Parathyroid adenoma (tissue), 2 donors: ENCODE measurements around the gene STX12.

ENCODE experiments used
- H2AFZ ChIP-seq: fragments of 300-600 bp; sonication (generic); one replicate; pipeline ENCODE4 v1.7.0; 2017; ENCODE audit warnings: antibody characterized with exemption, mild to moderate bottlenecking
- H3K27ac ChIP-seq: fragments of 300-600 bp; sonication (generic); one replicate; pipeline ENCODE4 v1.7.0; 2017
- H3K27me3 ChIP-seq: fragments of 300-600 bp; sonication (generic); one replicate; pipeline ENCODE4 v1.7.0; 2017; ENCODE audit warnings: low read length; ENCODE audit not compliant: control insufficient read depth, insufficient read depth
- H3K36me3 ChIP-seq: fragments of 300-600 bp; sonication (generic); one replicate; pipeline ENCODE4 v1.7.0; 2017; ENCODE audit warnings: low read length; ENCODE audit not compliant: control insufficient read depth, insufficient read depth
- H3K4me1 ChIP-seq: fragments of 300-600 bp; sonication (generic); one replicate; pipeline ENCODE4 v1.7.0; 2017; ENCODE audit warnings: control low read depth
- H3K4me2 ChIP-seq: fragments of 300-600 bp; sonication (generic); one replicate; pipeline ENCODE4 v1.7.0; 2017; ENCODE audit warnings: low read length
- H3K4me3 ChIP-seq: fragments of 300-600 bp; sonication (generic); one replicate; pipeline ENCODE4 v1.7.0; 2017; ENCODE audit warnings: low read depth, low read length
- H3K79me2 ChIP-seq: fragments of 300-600 bp; sonication (generic); one replicate; pipeline ENCODE4 v1.7.0; 2017; ENCODE audit warnings: control low read depth
- H3K9ac ChIP-seq: fragments of 300-600 bp; sonication (generic); one replicate; pipeline ENCODE4 v1.7.0; 2017; ENCODE audit warnings: mild to moderate bottlenecking
- H3K9me3 ChIP-seq: fragments of 300-600 bp; sonication (generic); one replicate; pipeline ENCODE4 v1.7.0; 2017; ENCODE audit warnings: low read length; ENCODE audit not compliant: control insufficient read depth
- TF ChIP-seq, protein P1 (sequence below): fragments of 300-600 bp; sonication (generic); IDR thresholded peaks from one replicate; pipeline ENCODE4 v1.7.0; 2017; ENCODE audit warnings: antibody characterized with exemption, mild to moderate bottlenecking
- donor health status: primary hyperparathyroidism.

STX12 gene

DNA sequence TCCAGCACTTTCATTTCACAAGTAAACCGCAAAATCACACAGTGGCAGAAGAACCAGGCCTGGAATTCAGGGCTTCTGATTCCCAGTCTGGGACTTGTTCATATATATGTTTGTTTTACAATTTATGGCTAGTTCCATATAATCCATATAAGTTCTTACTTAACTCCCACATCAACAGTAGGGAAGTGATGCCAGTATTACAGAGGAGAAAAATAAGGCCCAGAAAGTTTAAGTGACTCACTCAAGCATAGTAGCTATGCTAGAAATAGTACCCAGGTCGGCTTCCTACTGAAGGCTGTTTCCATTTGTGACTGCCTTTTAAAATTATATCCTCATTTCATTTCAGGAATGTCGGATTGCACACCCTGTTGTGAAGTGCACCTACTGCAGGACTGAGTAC is 45.9 kb upstream of the STX12 start:
- Histone ChIP-seq H3K4me1 (no peaks in the 10 kb centered on the region), H3K27ac (no peak overlapping the region), H3K4me2 (peak overlapping the region; percentile 12), H3K36me3 (no peaks in the 10 kb centered on the region), H3K27me3 (no peaks in the 10 kb centered on the region), H2AFZ (no peak overlapping the region), H3K4me3 (no peak overlapping the region), H3K9me3 (no peaks in the 10 kb centered on the region), H3K9ac (no peak overlapping the region), H3K79me2 (no peaks in the 10 kb centered on the region)
- TF ChIP-seq, protein P1, sequence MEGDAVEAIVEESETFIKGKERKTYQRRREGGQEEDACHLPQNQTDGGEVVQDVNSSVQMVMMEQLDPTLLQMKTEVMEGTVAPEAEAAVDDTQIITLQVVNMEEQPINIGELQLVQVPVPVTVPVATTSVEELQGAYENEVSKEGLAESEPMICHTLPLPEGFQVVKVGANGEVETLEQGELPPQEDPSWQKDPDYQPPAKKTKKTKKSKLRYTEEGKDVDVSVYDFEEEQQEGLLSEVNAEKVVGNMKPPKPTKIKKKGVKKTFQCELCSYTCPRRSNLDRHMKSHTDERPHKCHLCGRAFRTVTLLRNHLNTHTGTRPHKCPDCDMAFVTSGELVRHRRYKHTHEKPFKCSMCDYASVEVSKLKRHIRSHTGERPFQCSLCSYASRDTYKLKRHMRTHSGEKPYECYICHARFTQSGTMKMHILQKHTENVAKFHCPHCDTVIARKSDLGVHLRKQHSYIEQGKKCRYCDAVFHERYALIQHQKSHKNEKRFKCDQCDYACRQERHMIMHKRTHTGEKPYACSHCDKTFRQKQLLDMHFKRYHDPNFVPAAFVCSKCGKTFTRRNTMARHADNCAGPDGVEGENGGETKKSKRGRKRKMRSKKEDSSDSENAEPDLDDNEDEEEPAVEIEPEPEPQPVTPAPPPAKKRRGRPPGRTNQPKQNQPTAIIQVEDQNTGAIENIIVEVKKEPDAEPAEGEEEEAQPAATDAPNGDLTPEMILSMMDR: no peak

DNA sequence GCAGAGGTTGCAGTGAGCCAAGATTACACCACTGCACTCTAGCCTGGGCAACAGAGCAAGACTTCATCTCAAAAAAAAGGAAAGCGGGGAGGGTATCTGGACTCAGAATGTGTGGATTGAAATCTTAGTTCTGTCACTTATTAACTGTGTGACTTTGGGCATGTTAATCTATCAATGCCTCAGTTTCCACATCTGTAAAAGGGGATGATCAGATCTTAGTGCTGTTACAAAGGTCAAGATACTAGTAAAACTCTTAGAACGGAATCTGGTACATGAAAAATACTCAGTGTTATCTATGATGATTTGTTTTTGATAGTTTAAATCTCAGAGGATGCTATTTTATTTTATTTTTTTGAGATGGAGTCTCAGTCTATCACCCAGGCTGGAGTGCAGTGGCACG is 36.8 kb upstream of the STX12 start:
- Histone ChIP-seq H3K27me3 (no peaks in the 10 kb centered on the region), H3K4me1 (no peaks in the 10 kb centered on the region), H3K27ac (no peak overlapping the region), H2AFZ (no peak overlapping the region), H3K9ac (no peak overlapping the region), H3K79me2 (no peaks in the 10 kb centered on the region), H3K36me3 (no peaks in the 10 kb centered on the region), H3K9me3 (no peaks in the 10 kb centered on the region), H3K4me3 (no peak overlapping the region), H3K4me2 (no peak overlapping the region)
- TF ChIP-seq, protein P1: no peak

DNA sequence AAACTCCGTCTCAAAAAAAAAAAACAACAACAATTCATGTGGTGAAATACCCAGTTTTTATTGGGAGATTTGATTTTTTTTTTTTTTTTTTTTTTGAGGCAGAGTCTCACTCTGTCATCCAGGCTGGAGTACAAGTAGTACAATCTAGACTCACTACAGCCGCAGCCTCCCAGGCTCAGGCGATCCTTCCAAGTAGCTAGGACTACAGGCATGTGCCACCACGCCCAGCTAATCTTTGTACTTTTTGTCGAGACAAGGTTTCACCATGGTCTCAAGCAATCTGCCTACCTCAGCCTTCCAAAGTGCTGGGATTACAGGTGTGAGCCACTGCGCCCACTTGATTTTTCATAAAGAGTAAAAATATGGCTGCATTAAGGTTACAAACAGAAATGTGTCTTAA is 31.9 kb upstream of the STX12 start:
- H3K4me3 ChIP-seq: no peak overlapping the region
- H3K36me3 ChIP-seq: no peaks in the 10 kb centered on the region
- no peaks in the 10 kb centered on the region for H3K4me1 ChIP-seq
- no peak overlapping the region for H2AFZ ChIP-seq
- H3K9me3 ChIP-seq: no peaks in the 10 kb centered on the region
- H3K4me2 ChIP-seq: no peak overlapping the region
- no peaks in the 10 kb centered on the region for H3K27me3 ChIP-seq
- TF ChIP-seq, protein P1: no peak
- H3K27ac ChIP-seq: no peak overlapping the region
- no peak overlapping the region for H3K9ac ChIP-seq
- no peaks in the 10 kb centered on the region for H3K79me2 ChIP-seq

DNA sequence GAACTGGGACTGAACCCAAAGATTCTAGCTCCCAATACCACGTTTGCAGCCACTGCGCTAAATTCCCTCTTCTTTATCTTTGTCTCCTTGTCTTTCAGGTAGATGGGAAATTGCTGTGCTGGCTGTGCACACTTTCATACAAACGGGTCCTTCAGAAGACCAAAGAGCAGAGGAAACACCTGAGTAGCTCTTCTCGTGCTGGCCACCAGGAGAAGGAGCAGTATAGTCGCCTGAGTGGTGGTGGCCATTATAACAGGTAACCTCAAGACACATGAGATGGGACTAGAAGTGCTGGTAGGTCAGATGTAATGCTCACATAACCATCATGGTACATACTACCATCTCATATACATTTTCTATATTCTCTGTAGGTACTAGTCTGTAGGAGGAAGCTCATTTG is 28.5 kb upstream of the STX12 start:
- Histone ChIP-seq H2AFZ (no peak overlapping the region), H3K79me2 (no peaks in the 10 kb centered on the region), H3K4me2 (no peak overlapping the region), H3K4me3 (no peak overlapping the region), H3K9ac (no peak overlapping the region), H3K4me1 (no peaks in the 10 kb centered on the region), H3K27me3 (no peaks in the 10 kb centered on the region), H3K27ac (no peak overlapping the region), H3K36me3 (no peaks in the 10 kb centered on the region), H3K9me3 (no peaks in the 10 kb centered on the region)
- TF ChIP-seq, protein P1: no peak

DNA sequence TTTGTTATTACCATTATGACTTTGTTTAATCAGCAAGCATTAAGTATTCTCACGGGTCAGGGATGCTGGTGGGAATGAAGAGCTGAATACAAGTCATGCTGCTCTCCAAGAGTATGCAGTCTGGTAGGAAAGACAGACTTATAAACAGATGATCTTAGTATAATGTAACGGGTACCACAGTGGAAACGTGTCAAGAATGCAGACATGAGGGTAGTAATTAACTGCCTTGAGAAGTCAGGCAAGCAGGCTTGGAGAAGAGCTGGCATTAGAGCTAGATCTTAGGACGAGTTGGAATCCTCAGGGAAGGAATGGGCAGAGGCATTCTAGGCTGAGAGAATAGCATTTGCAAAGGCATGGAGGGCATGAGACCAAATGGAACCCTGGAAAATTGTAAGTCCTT is 27.6 kb upstream of the STX12 start:
- Histone ChIP-seq H3K27ac (no peak overlapping the region), H3K4me3 (no peak overlapping the region), H3K4me2 (no peak overlapping the region), H3K79me2 (no peaks in the 10 kb centered on the region), H3K9ac (no peak overlapping the region), H3K4me1 (no peaks in the 10 kb centered on the region), H3K9me3 (no peaks in the 10 kb centered on the region), H3K36me3 (no peaks in the 10 kb centered on the region), H3K27me3 (no peaks in the 10 kb centered on the region), H2AFZ (no peak overlapping the region)
- TF ChIP-seq, protein P1: no peak
